GM12873 (cell line): ENCODE data around the gene SPTBN1.

Source experiments
- CTCF ChIP-seq: IDR thresholded peaks from 2 replicates; pipeline ENCODE4 v1.5.1; 2012; ENCODE audit warnings: low read depth, mild to moderate bottlenecking, moderate library complexity, low read length, control low read depth; ENCODE audit not compliant: insufficient read depth; ENCODE audit errors: missing control alignments

Gene SPTBN1

GRCh38 chr2:54479424-54479823, 23.3 kb downstream of the SPTBN1 start:
- no peak for TF ChIP-seq CTCF

GRCh38 chr2:54480025-54480424, 23.9 kb downstream of the SPTBN1 start:
- no peak for TF ChIP-seq CTCF

- TF ChIP-seq CTCF, result no peak
Observed at GRCh38 chr2:54481686-54482085, 25.6 kb downstream of the SPTBN1 start.

- no peak for TF ChIP-seq CTCF
Observed at GRCh38 chr2:54482715-54483114, 26.6 kb downstream of the SPTBN1 start.

- no peak for TF ChIP-seq CTCF
Observed at GRCh38 chr2:54483426-54483825, 27.3 kb downstream of the SPTBN1 start.

GRCh38 chr2:54486766-54487165, 30.6 kb downstream of the SPTBN1 start:
- TF ChIP-seq CTCF, result no peak

GRCh38 chr2:54490863-54491262, 34.7 kb downstream of the SPTBN1 start:
- no peak for TF ChIP-seq CTCF
